Measurements from ENCODE around the gene TMEM225. TPM values are rescaled to one million over a fixed set of nuclear protein-coding genes. Genes with fewer than 3 reads are reported as not detected.
"Not testable (repeated sequence)": the region's sequence is repeated elsewhere in the genome, so short reads cannot be mapped to it uniquely, and the experiment has no call there.

TMEM225 gene, protein sequence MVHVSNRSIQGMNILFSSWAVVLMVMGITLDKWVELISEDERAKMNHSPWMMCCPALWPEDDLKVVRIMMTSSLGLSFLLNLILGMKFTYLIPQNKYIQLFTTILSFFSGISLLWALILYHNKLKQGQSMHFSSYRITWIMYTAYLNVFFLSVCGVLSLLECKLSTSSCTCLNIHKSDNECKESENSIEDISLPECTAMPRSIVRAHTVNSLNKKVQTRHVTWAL
- polyA plus RNA-seq (ENCODE audit: insufficient read length in 4 of 4): not detected

- no peak for DNase-seq (ENCODE audit: low read depth in 4 of 4, low spot score in 3 of 4)
These were observed at the start of gene TMEM225 for GRCh38 chr11:123885570-123885969. Gene TMEM225 (minus strand): TSS chr11:123885670. CDS start chr11:123885425, 245 bp downstream.

DNA sequence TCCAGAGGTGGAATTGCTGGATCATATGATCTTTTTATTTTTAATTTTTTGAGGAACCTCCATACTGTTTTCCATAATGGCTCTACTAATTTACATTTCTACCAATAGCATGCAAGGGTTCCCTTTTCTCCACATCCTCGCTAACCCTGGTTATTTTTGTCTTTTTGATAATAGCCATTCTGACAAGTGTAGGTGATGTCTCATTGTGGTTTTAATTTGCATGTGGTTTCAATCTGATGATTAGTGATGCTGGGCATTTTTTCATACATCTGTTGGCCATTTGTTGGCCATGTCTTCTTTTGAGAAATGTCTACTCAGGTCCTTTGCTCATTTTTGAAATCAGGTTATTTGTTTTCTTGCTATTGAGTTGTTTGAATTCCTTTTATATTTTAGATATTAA, 38.6 kb upstream of the TMEM225 start:
- DNase-seq (ENCODE audit: low read depth in 4 of 4, low spot score in 3 of 4): no peak

GRCh38 chr11:123920943-123921342, 35.5 kb upstream of the TMEM225 start:
- DNase-seq (ENCODE audit: low read depth in 4 of 4, low spot score in 3 of 4): no peak

GRCh38 chr11:123905826-123906225, 20.4 kb upstream of the TMEM225 start:
- DNase-seq (ENCODE audit: low read depth in 4 of 4, low spot score in 3 of 4): no peak

- DNase-seq (ENCODE audit: low read depth in 4 of 4, low spot score in 3 of 4): no peak
These were observed 19.5 kb upstream of the TMEM225 start for GRCh38 chr11:123904932-123905331.

- DNase-seq (ENCODE audit: low read depth in 4 of 4, low spot score in 3 of 4): no peak
These were observed 18.5 kb upstream of the TMEM225 start for GRCh38 chr11:123903932-123904331.

DNA sequence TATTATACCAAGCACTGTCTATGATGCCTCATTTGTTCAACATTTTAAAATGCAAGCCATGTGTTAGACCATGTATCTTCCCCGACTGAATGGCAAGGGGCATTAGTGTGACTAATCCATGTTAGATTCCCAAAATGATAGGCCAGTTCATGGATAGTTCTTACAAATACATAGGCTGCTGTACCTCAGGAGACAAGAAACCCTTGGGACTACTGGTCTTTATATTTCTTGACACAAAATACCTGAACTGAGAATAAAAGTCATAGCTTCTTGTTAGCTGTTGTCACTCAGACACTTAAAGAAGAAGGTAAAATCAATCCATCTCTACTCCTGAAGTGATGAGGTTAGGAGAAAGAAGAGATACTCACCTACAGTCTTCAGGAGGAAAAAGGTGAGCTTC, 16.4 kb upstream of the TMEM225 start, which contains the start of gene OR8D4:
Gene OR8D4 (plus strand): TSS at position 301 of the 400 bp plus-strand sequence. CDS start 4,265 bp downstream, outside the sequence.
- DNase-seq (ENCODE audit: low read depth in 4 of 4, low spot score in 3 of 4): no peak

DNA sequence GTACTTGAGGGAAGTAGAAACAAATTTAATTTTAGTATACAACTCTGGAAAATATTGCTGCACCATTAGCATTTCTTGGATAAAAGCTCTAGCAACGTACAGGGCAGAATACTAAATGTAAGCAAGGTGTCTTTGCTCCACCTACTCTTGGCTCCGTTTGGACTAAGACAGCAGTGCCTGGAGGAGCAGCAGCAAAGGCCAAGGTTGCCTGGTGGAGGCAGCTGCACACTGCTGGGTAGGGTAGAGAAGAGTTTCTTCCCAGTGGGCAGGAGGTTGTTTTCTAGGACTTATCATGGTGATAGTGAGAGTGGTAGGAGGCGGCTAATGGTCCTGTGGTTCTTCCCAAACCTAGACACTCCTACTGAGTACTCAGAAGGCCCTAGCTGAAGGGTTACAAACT, 14.3 kb upstream of the TMEM225 start:
- no peak for DNase-seq (ENCODE audit: low read depth in 4 of 4, low spot score in 3 of 4)

DNA sequence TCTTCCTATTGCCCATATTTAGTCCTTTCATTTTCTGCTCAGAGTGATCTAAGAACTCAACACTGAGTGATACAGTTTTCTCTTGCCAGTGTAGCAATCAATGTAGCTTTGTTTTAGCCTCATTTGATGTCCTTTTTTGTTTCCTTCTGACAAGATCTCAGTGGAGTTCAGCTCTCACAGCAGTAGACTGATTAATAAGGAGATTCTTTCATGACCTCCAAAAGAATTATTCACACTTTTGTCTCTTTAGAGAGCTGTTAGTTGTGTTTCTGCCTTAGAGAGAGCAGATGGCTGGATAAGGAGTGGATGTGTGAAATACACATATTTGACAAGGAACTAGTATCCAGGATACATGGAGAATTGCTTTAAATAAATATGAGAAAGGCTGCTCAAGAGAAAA, 6.6 kb upstream of the TMEM225 start:
- no peak for DNase-seq (ENCODE audit: low read depth in 4 of 4, low spot score in 3 of 4)

DNA sequence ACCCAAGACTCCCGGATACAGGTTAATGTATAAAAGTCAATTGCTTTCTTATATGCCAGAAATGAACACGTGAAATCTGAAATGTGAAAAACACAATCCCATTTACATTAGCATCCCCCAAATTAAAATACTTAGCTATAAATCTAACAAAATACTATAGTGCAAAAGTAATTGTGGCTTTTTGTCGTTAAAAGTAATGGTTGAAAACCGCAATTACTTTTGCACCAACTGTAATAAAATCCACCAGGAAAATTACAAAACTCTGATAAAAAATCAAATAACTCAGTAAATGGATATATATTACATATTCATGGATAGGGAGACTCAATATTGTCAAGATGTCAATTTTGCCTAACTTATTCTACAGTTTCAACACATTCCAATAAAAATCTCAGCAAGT, 4.6 kb downstream of the TMEM225 start:
- no peak for DNase-seq (ENCODE audit: low read depth in 4 of 4, low spot score in 3 of 4)

DNA sequence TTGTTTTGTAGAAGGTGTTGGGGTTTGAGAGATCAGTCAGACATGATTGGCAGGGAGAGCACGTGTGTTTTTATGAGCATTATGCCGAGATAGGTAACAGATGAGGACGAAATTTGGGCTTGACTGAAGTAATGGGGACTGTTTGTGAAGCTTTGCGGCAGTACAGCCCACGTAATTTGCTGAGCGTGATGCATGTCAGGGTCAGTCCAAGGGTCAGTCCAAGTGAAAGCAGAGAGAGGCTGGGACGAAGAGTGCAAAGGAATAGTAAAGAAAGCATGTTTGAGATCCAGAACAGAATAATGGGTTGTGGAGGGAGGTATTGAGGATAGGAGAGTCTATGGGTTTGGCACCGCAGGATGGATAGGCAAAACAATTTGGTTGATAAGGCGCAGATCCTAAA, 17.7 kb downstream of the TMEM225 start:
- DNase-seq (ENCODE audit: low read depth in 4 of 4, low spot score in 3 of 4): not testable (repeated sequence)

DNA sequence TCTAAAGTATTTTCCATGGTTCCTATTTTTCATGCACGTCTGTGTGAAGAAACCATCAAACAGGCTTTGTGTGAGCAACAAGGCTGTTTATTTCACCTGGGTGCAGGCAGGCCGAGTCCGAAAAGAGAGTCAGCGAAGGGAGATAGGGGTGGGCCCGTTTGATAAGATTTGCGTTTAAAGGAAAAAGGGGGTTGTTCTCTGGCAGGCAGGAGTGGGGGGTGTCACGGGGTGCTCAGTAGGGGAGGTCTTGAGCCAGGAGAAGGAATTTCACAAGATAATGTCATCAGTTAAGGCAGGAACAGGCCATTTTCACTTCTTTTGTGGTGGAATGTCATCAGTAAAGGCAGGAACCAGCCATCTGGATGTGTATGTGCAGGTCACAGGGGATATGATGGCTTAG, 20.2 kb downstream of the TMEM225 start:
- DNase-seq (ENCODE audit: low read depth in 4 of 4, low spot score in 3 of 4): not testable (repeated sequence)

DNA sequence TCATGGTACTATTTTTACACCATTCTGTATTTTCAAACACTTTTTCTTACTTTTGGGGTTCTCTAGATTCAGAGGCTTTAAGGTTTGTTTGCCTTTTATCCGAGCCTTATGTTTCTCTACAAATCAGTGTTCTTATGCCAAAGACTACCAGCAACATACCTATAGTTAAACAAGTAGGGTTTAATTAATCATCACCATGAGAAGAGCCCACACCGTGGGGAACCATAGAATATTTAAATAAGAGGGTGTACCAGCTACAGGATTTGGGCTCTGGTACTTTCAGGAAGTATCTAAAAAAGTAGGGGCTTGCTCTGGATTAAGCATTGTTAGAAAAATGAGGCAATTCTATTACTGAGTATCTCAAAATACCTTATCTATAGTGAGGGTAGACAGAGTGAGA, 25.7 kb downstream of the TMEM225 start:
- DNase-seq (ENCODE audit: low read depth in 4 of 4, low spot score in 3 of 4): no peak

- DNase-seq (ENCODE audit: low read depth in 4 of 4, low spot score in 3 of 4): no peak
These were observed 29.0 kb downstream of the TMEM225 start for GRCh38 chr11:123856444-123856843.

- DNase-seq (ENCODE audit: low read depth in 4 of 4, low spot score in 3 of 4): no peak
These were observed 32.4 kb downstream of the TMEM225 start for GRCh38 chr11:123853038-123853437.

DNA sequence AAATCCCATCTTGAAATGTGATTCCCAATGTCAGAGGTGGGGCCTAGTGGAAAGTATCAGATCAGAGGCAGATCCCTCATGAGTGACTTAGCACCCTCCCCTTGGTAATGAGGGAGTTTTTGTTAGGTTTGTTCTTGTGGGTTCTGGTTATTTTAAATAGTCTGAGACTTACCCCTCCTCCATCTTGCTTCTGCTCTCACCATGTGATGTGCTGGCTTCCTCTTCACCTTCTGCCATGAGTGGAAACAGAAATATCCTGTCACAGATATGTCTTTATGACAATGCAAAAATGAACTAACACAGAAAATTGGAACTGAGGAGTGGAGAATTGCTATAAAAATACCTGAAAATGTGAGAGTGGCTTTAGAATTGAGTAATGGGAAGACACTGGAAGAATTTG, 33.1 kb downstream of the TMEM225 start:
- no peak for DNase-seq (ENCODE audit: low read depth in 4 of 4, low spot score in 3 of 4)

DNA sequence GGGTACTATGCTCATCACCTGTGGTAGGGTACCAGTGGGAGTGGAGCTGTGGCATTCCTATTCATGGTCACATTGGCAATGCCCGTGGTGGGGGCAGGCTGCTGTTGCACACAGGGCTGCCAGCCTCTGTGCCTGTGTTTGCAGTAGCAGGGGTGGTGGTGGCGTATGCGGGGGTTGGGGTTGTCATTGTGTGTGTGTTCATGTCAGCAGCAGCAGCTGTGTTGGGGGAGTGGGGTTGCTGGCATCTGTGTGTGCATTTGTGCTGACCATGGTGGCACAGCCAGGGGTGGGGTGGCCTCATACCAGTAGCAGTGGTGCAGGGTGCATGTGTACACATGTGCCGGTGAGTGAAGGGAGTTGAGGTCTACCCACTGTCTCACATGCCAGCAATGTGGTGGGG, 34.4 kb downstream of the TMEM225 start:
- no peak for DNase-seq (ENCODE audit: low read depth in 4 of 4, low spot score in 3 of 4)

GRCh38 chr11:123841174-123841573, 44.3 kb downstream of the TMEM225 start:
- no peak for DNase-seq (ENCODE audit: low read depth in 4 of 4, low spot score in 3 of 4)

- DNase-seq (ENCODE audit: low read depth in 4 of 4, low spot score in 3 of 4): no peak
These were observed 46.3 kb downstream of the TMEM225 start for GRCh38 chr11:123839131-123839530.

DNA sequence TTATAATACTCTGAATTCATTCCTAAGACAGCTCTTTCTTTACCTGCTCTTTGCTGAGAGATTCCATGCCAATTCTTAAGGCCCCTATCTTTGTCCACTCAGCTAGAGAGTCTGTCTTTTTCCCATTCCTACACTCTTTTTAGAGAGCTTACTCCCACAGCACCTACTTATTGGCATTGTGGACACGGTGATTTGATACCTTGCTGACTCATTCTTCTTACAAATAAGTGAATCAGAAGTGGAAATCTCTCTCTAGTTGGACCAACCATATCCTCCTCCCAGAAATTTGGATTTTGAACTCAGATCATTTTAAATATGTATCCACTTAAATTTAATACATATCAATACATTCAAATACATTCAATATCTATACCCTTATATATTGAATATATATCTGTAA, 46.8 kb downstream of the TMEM225 start:
- no peak for DNase-seq (ENCODE audit: low read depth in 4 of 4, low spot score in 3 of 4)

GRCh38 chr11:123838199-123838598, 47.3 kb downstream of the TMEM225 start:
- DNase-seq (ENCODE audit: low read depth in 4 of 4, low spot score in 3 of 4): no peak

- DNase-seq (ENCODE audit: low read depth in 4 of 4, low spot score in 3 of 4): no peak
These were observed 52.4 kb downstream of the TMEM225 start for GRCh38 chr11:123833095-123833494.
